ENCODE measurements around the gene RANBP6.
"Not testable (repeated sequence)": the region's sequence is repeated elsewhere in the genome, so short reads cannot be mapped to it uniquely, and the experiment has no call there.

RANBP6 gene

GRCh38 chr9:6015278-6016157 is at the start of gene RANBP6:
RANBP6 (minus strand) TSS chr9:6015624; CDS start chr9:6015607, 17 bp downstream.
- DNase-seq: peak; percentile 91

- not testable (repeated sequence) for DNase-seq
Measured at GRCh38 chr9:6063146-6063545, 47.7 kb upstream of the RANBP6 start.

GRCh38 chr9:6055666-6056065 is 40.2 kb upstream of the RANBP6 start:
- DNase-seq: no peak

GRCh38 chr9:6055216-6055615 is 39.8 kb upstream of the RANBP6 start:
- peak; percentile 9 for DNase-seq

GRCh38 chr9:6054280-6055099 is 39.1 kb upstream of the RANBP6 start:
- DNase-seq: peak; percentile 52

GRCh38 chr9:6052293-6052919 is 37.0 kb upstream of the RANBP6 start:
- DNase-seq: no peak

- DNase-seq: no peak
Measured at GRCh38 chr9:6051511-6051950, 36.1 kb upstream of the RANBP6 start.

- DNase-seq: no peak
Measured at GRCh38 chr9:6049798-6050197, 34.4 kb upstream of the RANBP6 start.

- DNase-seq: no peak
Measured at GRCh38 chr9:6048039-6048438, 32.6 kb upstream of the RANBP6 start.

GRCh38 chr9:6047020-6047419 is 31.6 kb upstream of the RANBP6 start:
- no peak for DNase-seq

- DNase-seq: no peak
Measured at GRCh38 chr9:6045364-6045763, 29.9 kb upstream of the RANBP6 start.

- no peak for DNase-seq
Measured at GRCh38 chr9:6040077-6040476, 24.7 kb upstream of the RANBP6 start.

GRCh38 chr9:6036391-6036790 is 21.0 kb upstream of the RANBP6 start:
- no peak for DNase-seq

- DNase-seq: no peak
Measured at GRCh38 chr9:6034954-6035353, 19.5 kb upstream of the RANBP6 start.

- no peak for DNase-seq
Measured at GRCh38 chr9:6029604-6030274, 14.3 kb upstream of the RANBP6 start.

GRCh38 chr9:6024035-6024554 is 8.7 kb upstream of the RANBP6 start:
- no peak for DNase-seq

- DNase-seq: not testable (repeated sequence)
Measured at GRCh38 chr9:6016975-6017374, 1.6 kb upstream of the RANBP6 start.

GRCh38 chr9:6014670-6015270 is 654 bp downstream of the RANBP6 start:
- DNase-seq: no peak

GRCh38 chr9:6008169-6008979 is 7.0 kb downstream of the RANBP6 start:
- peak; percentile 92 for DNase-seq

- peak; percentile 77 for DNase-seq
Measured at GRCh38 chr9:6007770-6008168, 7.7 kb downstream of the RANBP6 start.

Data from activated CD4-positive, alpha-beta T cell treated with anti-CD3 and anti-CD28 coated beads, Interleukin-2, amount 50 U/mL, for 1 hour (primary cell).